Sigmoid colon (tissue), 7 donors: ENCODE results near the gene C2orf49. TPM values are rescaled to one million over a fixed set of nuclear protein-coding genes. Genes with fewer than 3 reads are reported as not detected.
A peak's percentile ranks its signal among the peaks of the same experiment; 100 is the strongest.

Experiments used
- DNase-seq: peaks from one replicate; pipeline ENCODE4 v3.0.0-alpha.2; 2019
- H3K27ac ChIP-seq, 4 donors: fragments of 200-600 bp; sonication (generic); one replicate each; pipeline ENCODE4 v1.5.1; 2016 to 2019; ENCODE audit warnings: mild to moderate bottlenecking in 1 of 4
- H3K27me3 ChIP-seq, 3 donors: fragments of 200-600 bp; sonication (generic); one replicate each; pipeline ENCODE4 v1.5.1; 2019; ENCODE audit warnings: mild to moderate bottlenecking in 1 of 3
- H3K36me3 ChIP-seq, 4 donors: fragments of 200-600 bp; sonication (generic); one replicate each; pipeline ENCODE4 v1.5.1; 2016 to 2019
- H3K4me1 ChIP-seq, 4 donors: fragments of 200-600 bp; sonication (generic); one replicate each; pipeline ENCODE4 v1.5.1; 2017 to 2019
- H3K4me3 ChIP-seq, 4 donors: fragments of 200-600 bp; sonication (generic); one replicate each; pipeline ENCODE4 v1.5.1; 2017 to 2019; ENCODE audit warnings: mild to moderate bottlenecking in 2 of 4, moderate library complexity in 1 of 4
- H3K9me3 ChIP-seq, 4 donors: fragments of 200-600 bp in 3 of 4; sonication (generic) in 3 of 4; one replicate each; pipeline versions ENCODE4 v1.5.1 to v1.6.1; 2013 to 2019
- CTCF ChIP-seq, 4 experiments: fragments of 450-650 bp in 3 of 4; fragments of 200-600 bp in 1 of 4; IDR thresholded peaks; one replicate each; pipeline ENCODE4 v1.5.1; 2016 to 2019; ENCODE audit warnings: antibody characterized with exemption in 4 of 4, mild to moderate bottlenecking in 3 of 4, moderate library complexity in 2 of 4
- EP300 ChIP-seq, 4 donors: sonication (generic); formaldehyde crosslinking; IDR thresholded peaks; one replicate each; pipeline ENCODE4 v1.6.1; 2017; ENCODE audit warnings: antibody characterized with exemption in 4 of 4
- POLR2A ChIP-seq, 2 donors: fragments of 450-650 bp; IDR thresholded peaks; one replicate each; pipeline ENCODE4 v1.6.1; 2016; ENCODE audit warnings: antibody characterized with exemption in 2 of 2, mild to moderate bottlenecking in 2 of 2, moderate library complexity in 2 of 2
- POLR2AphosphoS5 ChIP-seq, 4 donors: sonication (generic); formaldehyde crosslinking; IDR thresholded peaks; one replicate each; pipeline ENCODE4 v1.6.1; 2017; ENCODE audit warnings: antibody characterized with exemption in 4 of 4
- WGBS, 2 donors: extraction: QIAGEN DNeasy Blood & Tissue Kit; methylation state at CpG; one replicate each; pipeline ENCODE4 v1.1.7; 2013; 5-methylcytosine and 5-hydroxymethylcytosine counted together
- intact Hi-C: fragments of 100-400 bp; cut with DNase I; formaldehyde crosslinking; loops from one replicate; pipeline ENCODE4 v1.15.1; 2023
- polyA plus RNA-seq, 3 donors: library from polyadenylated mRNA; stranded (reverse); fragments of 200-250 nt; gene quantifications; one replicate each; pipeline ENCODE4 v1.2.3, GENCODE V29; 2013
- total RNA-seq, 4 donors: library from RNA; depleted of rRNA; stranded (reverse); fragments of >200 nt; gene quantifications; one replicate each; pipeline ENCODE4 v1.1.0, GENCODE V29; 2016
- donor health status: healthy with polysubstance abuse.
- donor health status: Bipolar disorder and iron deficiency.
- donor health status: healthy.

The C2orf49 gene
- total and polyA plus RNA-seq, 7 donors: 8.3 to 22.5 (median 15.7) TPM

GRCh38 chr2:105371810-105372209 is 34.5 kb downstream of the C2orf49 start:
- no peaks in the 10 kb centered on the region for H3K27me3 ChIP-seq
- intact Hi-C loops: loop anchor here (5.0 to 10.0 kb wide), 2 partner anchors 70 to 663 kb away; no protein-coding TSS in a partner anchor
- peaks cover 0 to 52% (median 6%) of the 10 kb centered on the region in 4 donors for H3K36me3 ChIP-seq
- 82 to 86% methylated on average over 4 of the region's 4 CpGs for WGBS, 2 donors
- peaks cover 0 to 46% (median 29%) of the 10 kb centered on the region in 4 donors for H3K4me1 ChIP-seq
- no peak overlapping the region for H3K4me3 ChIP-seq
- no peak for DNase-seq
- no peaks in the 10 kb centered on the region for H3K9me3 ChIP-seq
- peak overlapping the region in 1 of 4 donors; percentile 5 for H3K27ac ChIP-seq
- TF ChIP-seq POLR2AphosphoS5 (IDR thresholded peaks at IDR 0.05) (no peak), POLR2A (IDR thresholded peaks at IDR 0.05) (no peak), CTCF (IDR thresholded peaks at IDR 0.05) (no peak), EP300 (IDR thresholded peaks at IDR 0.05) (no peak)

- Histone ChIP-seq H3K27me3 (no peaks in the 10 kb centered on the region), H3K4me1 (peaks cover 0 to 50% (median 30%) of the 10 kb centered on the region in 4 donors), H3K9me3 (no peaks in the 10 kb centered on the region), H3K36me3 (peaks cover 0 to 44% (median 2%) of the 10 kb centered on the region in 4 donors), H3K27ac (peak overlapping the region; percentile 46 to 70 (median 54)), H3K4me3 (no peak overlapping the region)
- 76 to 77% methylated on average over 9 of the region's 9 CpGs for WGBS, 2 donors
- DNase-seq: peak; percentile 90
- TF ChIP-seq POLR2AphosphoS5 (IDR thresholded peaks at IDR 0.05) (peak in 3 of 4 donors; percentile 56 to 63 (median 59)), CTCF (IDR thresholded peaks at IDR 0.05) (no peak)
- intact Hi-C loops: loop anchor here (5.0 to 10.0 kb wide), 2 partner anchors 69 to 661 kb away; no protein-coding TSS in a partner anchor
Measured at GRCh38 chr2:105373344-105373781, 36.0 kb downstream of the C2orf49 start.

GRCh38 chr2:105373895-105374401 is 36.6 kb downstream of the C2orf49 start:
- Histone ChIP-seq H3K36me3 (peaks cover 0 to 38% (median 2%) of the 10 kb centered on the region in 4 donors), H3K4me3 (no peak overlapping the region), H3K4me1 (peaks cover 0 to 47% (median 30%) of the 10 kb centered on the region in 4 donors), H3K27me3 (no peaks in the 10 kb centered on the region), H3K9me3 (no peaks in the 10 kb centered on the region), H3K27ac (peak overlapping the region; percentile 46 to 70 (median 54))
- WGBS, 2 donors: 82 to 85% methylated on average over 9 of the region's 9 CpGs
- no peak for DNase-seq
- intact Hi-C loops: loop anchor here (5.0 to 10.0 kb wide), 2 partner anchors 68 to 661 kb away; no protein-coding TSS in a partner anchor
- no peak for TF ChIP-seq EP300 (IDR thresholded peaks at IDR 0.05)
- TF ChIP-seq CTCF (IDR thresholded peaks at IDR 0.05): no peak
- TF ChIP-seq POLR2AphosphoS5 (IDR thresholded peaks at IDR 0.05): no peak
- no peak for TF ChIP-seq POLR2A (IDR thresholded peaks at IDR 0.05)

GRCh38 chr2:105375001-105375561 is 37.7 kb downstream of the C2orf49 start:
- intact Hi-C loops: loop anchor here (10.0 kb wide), 1 partner anchor 660 kb away; no protein-coding TSS in a partner anchor
- Histone ChIP-seq H3K27ac (peak overlapping the region in 3 of 4 donors; percentile 46 to 70 (median 57)), H3K4me1 (peaks cover 0 to 40% (median 26%) of the 10 kb centered on the region in 4 donors), H3K4me3 (no peak overlapping the region), H3K27me3 (no peaks in the 10 kb centered on the region), H3K9me3 (no peaks in the 10 kb centered on the region), H3K36me3 (peaks cover 0 to 36% (median 2%) of the 10 kb centered on the region in 4 donors)
- no peak for DNase-seq
- TF ChIP-seq POLR2AphosphoS5 (IDR thresholded peaks at IDR 0.05): peak in 2 of 4 donors; percentile 30 to 38
- TF ChIP-seq CTCF (IDR thresholded peaks at IDR 0.05): no peak
- TF ChIP-seq EP300 (IDR thresholded peaks at IDR 0.05): peak in 1 of 4 donors; percentile 21
- WGBS, 2 donors: 77 to 83% methylated on average over 15 of the region's 15 CpGs
